ENCODE data around the gene APOD.

APOD gene

GRCh38 chr3:195532345-195532744 lies 51.4 kb downstream of the APOD start:
- no peak for DNase-seq (ENCODE audit: extremely low read depth in 1 of 2, low read depth in 1 of 2)

- no peak for DNase-seq (ENCODE audit: extremely low read depth in 1 of 2, low read depth in 1 of 2)
Measured at GRCh38 chr3:195531683-195532082, 52.1 kb downstream of the APOD start.

GRCh38 chr3:195526492-195526891 lies 57.2 kb downstream of the APOD start:
- no peak for DNase-seq (ENCODE audit: extremely low read depth in 1 of 2, low read depth in 1 of 2)

DNA sequence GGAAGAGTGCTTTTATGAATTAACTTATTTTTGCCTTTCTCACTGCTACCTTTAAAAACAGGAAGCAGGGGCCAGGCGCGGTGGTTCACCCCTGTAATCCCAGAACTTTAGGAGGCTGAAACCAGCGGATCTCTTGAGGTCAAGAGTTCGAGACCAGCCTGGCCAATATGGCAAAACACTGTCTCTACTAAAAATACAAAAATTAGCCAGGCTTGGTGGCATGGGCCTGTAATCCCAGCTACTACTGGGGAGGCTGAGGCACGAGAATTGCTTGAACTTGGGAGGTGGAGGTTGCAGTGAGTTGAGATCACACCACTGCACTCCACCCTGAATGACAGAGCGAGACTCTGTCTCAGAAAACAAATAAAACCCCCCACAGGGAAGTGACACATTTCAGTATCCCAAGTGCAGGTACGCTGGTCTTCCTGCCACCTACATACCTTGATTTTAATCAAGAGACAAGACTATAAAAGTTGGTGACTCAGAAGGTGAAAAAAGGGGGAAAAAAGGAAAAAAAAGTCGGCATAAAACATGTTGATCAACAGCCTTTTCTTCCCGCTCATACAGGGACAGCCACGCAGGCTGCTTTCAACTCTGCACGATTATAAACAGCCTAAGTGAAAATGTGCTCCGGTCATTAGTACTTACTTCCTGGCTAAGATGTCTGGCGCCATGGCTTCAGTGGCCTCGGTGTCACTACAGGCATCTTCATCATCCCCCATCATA lies 59.4 kb downstream of the APOD start:
- no peak for DNase-seq (ENCODE audit: extremely low read depth in 1 of 2, low read depth in 1 of 2)

DNA sequence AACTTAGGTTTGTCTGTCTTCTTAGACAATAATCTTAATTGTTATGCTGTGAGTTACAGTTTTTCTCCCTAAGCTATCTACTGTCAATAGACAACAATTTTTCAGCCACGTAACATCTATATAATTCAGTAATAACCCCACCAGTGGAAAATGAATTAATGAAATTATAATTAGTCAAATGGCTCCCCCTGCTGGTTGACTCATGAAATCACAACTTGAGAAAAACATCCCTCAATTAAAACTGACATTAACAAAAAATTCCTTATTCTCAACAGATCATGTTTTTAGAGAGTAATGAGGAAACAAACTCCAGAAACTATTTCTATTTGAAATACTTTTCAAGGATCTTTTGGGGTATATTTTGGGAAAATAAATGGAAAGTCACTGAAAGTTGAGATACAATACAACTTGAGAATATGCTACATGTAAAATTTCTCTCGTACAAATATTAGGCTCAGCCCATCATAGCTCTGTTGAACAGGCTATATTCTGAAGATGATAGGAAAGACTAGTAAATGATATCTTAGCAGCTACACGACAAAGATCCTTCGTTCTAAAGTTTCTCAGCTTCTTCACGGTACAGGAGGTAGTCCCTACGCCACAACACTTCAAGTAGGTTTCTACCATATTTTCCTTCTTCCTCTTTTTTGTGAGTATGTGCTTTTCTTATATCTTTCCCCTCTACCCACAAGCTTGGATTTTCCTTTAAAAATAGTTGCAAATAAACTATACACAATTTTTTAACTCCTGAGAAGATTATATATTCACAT lies 61.3 kb downstream of the APOD start:
- DNase-seq (ENCODE audit: extremely low read depth in 1 of 2, low read depth in 1 of 2), result no peak

Measured in activated CD8-positive, alpha-beta memory T cell treated with anti-CD3 and anti-CD28 coated beads for 1 hour (primary cell).